ENCODE results near the gene ZC3H10.

The ZC3H10 gene

DNA sequence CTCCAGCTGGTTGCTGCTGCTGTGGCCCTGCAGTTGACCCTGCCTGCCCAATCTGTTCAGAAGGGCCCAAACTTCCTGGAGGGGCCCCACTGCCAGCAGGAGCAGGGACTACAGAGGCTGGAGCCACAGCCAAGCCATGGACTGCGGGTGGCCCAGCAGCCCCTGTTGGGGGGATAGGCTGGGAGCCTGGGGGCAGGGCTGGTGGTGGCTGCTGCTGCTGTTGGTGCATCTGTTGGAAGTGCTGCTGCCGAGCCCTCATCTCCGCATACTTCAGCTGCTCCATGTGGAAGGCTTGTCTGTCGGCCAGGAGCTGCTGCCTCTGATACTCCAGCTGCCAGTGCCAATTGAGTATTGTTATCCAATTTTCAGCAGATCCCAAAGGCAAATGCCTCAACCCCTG is 47.3 kb downstream of the ZC3H10 start:
- no peaks in the 10 kb centered on the region for H3K9me3 ChIP-seq (ENCODE audit: control insufficient read depth, low read length)
- no peak overlapping the region for H3K9ac ChIP-seq (ENCODE audit: low read length)
- H3K4me3 ChIP-seq (ENCODE audit: low read length) = no peak overlapping the region
- DNase-seq (ENCODE audit: low read depth) = no peak
- peaks cover 17% of the 10 kb centered on the region for H3K4me1 ChIP-seq (ENCODE audit: control insufficient read depth, insufficient read depth, low read length)
- H3K36me3 ChIP-seq (ENCODE audit: control insufficient read depth, insufficient read depth, low read length, severe bottlenecking) = peaks cover 84% of the 10 kb centered on the region
- no peaks in the 10 kb centered on the region for H3K27me3 ChIP-seq (replicated peaks; ENCODE audit: control insufficient read depth, insufficient read depth, low read length)

DNA sequence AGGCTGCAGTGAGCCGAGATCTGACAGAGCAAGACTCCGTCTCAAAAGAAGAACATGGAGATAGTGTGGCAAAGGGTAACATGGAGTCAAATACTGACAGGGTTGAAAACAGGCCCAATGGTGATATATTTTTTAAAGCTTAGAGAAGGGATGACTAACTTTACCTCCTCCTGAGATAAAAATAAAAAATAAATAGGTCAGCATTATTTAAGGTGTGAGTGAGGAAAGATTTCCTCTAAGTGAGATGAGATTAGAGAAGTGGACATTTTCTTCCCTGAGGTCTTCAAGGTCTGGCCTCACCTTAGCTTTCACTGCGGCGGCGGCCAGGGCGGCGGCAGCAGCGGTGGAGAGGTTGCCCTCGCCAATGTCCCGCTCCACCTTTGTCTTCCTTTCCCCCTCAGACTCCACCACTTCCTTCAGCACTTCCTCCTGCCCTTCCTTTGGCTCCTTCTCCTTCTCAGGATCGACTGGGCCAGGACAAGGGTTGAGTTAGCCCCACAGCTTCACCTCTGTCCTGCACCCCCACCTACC is 51.2 kb downstream of the ZC3H10 start:
- no peak overlapping the region for H3K4me3 ChIP-seq (ENCODE audit: low read length)
- H3K27me3 ChIP-seq (replicated peaks; ENCODE audit: control insufficient read depth, insufficient read depth, low read length) = no peaks in the 10 kb centered on the region
- no peak for DNase-seq (ENCODE audit: low read depth)
- H3K36me3 ChIP-seq (ENCODE audit: control insufficient read depth, insufficient read depth, low read length, severe bottlenecking) = peaks cover 83% of the 10 kb centered on the region
- no peak overlapping the region for H3K9ac ChIP-seq (ENCODE audit: low read length)
- H3K9me3 ChIP-seq (ENCODE audit: control insufficient read depth, low read length) = no peaks in the 10 kb centered on the region
- H3K4me1 ChIP-seq (ENCODE audit: control insufficient read depth, insufficient read depth, low read length) = no peaks in the 10 kb centered on the region

GRCh38 chr12:56172839-56173238 is 54.8 kb downstream of the ZC3H10 start:
- no peak for DNase-seq (ENCODE audit: low read depth)
- Histone ChIP-seq H3K27me3 (replicated peaks; ENCODE audit: control insufficient read depth, insufficient read depth, low read length) (no peaks in the 10 kb centered on the region), H3K9ac (ENCODE audit: low read length) (no peak overlapping the region), H3K9me3 (ENCODE audit: control insufficient read depth, low read length) (no peaks in the 10 kb centered on the region), H3K4me1 (ENCODE audit: control insufficient read depth, insufficient read depth, low read length) (no peaks in the 10 kb centered on the region), H3K36me3 (ENCODE audit: control insufficient read depth, insufficient read depth, low read length, severe bottlenecking) (peaks cover 84% of the 10 kb centered on the region), H3K4me3 (ENCODE audit: low read length) (no peak overlapping the region)

All from adipocyte (in vitro differentiated cells).